ENCODE data around the gene ACTMAP. TPM values are rescaled to one million over a fixed set of nuclear protein-coding genes. Genes with fewer than 3 reads are reported as not detected.

The ACTMAP gene
- total RNA-seq, 1 donor from 2014 or later, result 12.7 TPM

GRCh38 chr19:40691421-40692211 lies 58.7 kb downstream of the ACTMAP start:
- Mint-ChIP-seq H3K36me3 (ENCODE audit: low read depth) (peaks cover 24% of the 10 kb centered on the region), H3K4me1 (peaks cover 13% of the 10 kb centered on the region), H3K9me3 (no peaks in the 10 kb centered on the region), H3K4me3 (peak overlapping the region; percentile 95), H3K27ac (peak overlapping the region; percentile 89), H3K27me3 (no peaks in the 10 kb centered on the region)
- DNase-seq (no peak), ATAC-seq (ENCODE audit: low read depth) (no peak)
- no peak for TF ChIP-seq CTCF (IDR thresholded peaks at IDR 0.05)
- CTCF ChIA-PET, result no interaction called here
- intact Hi-C loops (cut with micrococcal nuclease), result loop anchor here (5.0 kb wide), 1 partner anchor 119 kb away; no protein-coding TSS in a partner anchor
- POLR2A ChIA-PET, result interaction anchor here (0.5 to 2.2 kb wide), 15 partner anchors 9 to 572 kb away, joined by 3 to 32 read pairs (median 7); partner anchors contain the start of genes ACTMAP, COQ8B, EGLN2 and HNRNPUL1

Other genes starting within 250 kb of the ACTMAP start
- 184 and 213 TPM in 2 replicates for gene SHKBP1, start 173.6 kb downstream of the ACTMAP start, total RNA-seq
- gene LTBP4, start 149.1 kb downstream of the ACTMAP start, total RNA-seq, result 57.2 and 75.1 TPM in 2 replicates
- 4.4 and 11.8 TPM in 2 replicates for gene NUMBL, start 59.8 kb downstream of the ACTMAP start, total RNA-seq
- 34.4 and 38.5 TPM in 2 replicates for gene COQ8B, start 33.6 kb downstream of the ACTMAP start, total RNA-seq
- 13.0 and 13.3 TPM in 2 replicates for gene ITPKC, start 33.4 kb downstream of the ACTMAP start, total RNA-seq
- 138 TPM in 2 replicates for gene SNRPA, start 726 bp upstream of the ACTMAP start, total RNA-seq
- 1.1 and 1.4 TPM in 2 replicates for gene MIA, start 25.0 kb upstream of the ACTMAP start, total RNA-seq
- gene RAB4B, start 27.8 kb upstream of the ACTMAP start, total RNA-seq, result 90.6 and 98.1 TPM in 2 replicates
- 136 and 147 TPM in 2 replicates for gene EGLN2, start 48.7 kb upstream of the ACTMAP start, total RNA-seq
- gene CYP2A6, start 100.0 kb upstream of the ACTMAP start, total RNA-seq, result not detected in 2 replicates
- not detected in 2 replicates for gene CYP2A7, start 131.8 kb upstream of the ACTMAP start, total RNA-seq
- not detected in 2 replicates for gene CYP2B6, start 240.8 kb upstream of the ACTMAP start, total RNA-seq